ENCODE measurements around the gene ZFAND3. TPM values are rescaled to one million over a fixed set of nuclear protein-coding genes. Genes with fewer than 3 reads are reported as not detected.

Gene ZFAND3
- total and polyA plus RNA-seq, 7 donors: 48.5 to 166 (median 141) TPM

DNA sequence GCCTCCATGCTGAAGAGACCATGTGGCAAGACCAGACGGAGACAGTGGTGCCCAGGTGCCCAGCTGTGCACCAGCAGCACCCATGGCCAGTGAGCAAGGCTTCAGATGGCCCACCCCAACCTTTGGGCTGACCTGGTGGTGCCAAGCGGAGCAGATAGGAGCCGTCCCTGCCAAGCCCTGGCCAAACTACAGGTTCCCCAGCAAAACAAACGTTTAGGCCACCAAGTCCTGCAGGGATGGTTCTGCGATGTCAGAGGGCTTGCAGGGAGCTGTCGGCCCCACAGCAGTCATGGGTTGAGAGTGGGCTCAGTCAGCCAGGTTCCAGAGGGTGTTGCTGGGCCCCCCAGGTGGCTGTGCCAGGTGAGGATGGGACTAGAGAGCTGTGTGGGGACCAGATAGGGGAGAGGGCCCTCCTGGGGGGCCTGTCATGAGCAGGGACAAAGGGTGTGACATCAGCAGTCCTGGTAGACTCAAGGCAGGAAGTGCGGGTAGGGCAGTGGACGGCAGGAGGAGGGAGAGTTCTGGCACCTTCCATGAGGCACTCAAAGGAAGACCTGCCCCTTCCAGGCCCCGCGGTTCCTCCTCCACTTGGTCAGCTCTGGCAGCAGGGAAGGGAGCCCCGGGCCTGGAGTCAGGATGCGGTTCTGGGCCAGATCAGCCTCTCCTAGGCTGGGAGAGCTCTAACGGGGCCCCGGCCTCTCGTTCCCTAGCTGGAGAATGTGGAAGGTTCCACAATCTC is 342.4 kb downstream of the ZFAND3 start:
- Histone ChIP-seq H3K27me3 (ENCODE audit: insufficient read depth in 3 of 3, low read length in 2 of 3) (no peaks in the 10 kb centered on the region), H3K9me3 (no peaks in the 10 kb centered on the region), H3K4me1 (no peaks in the 10 kb centered on the region), H3K27ac (no peak overlapping the region), H3K36me3 (ENCODE audit: insufficient read depth in 1 of 2, low read depth in 1 of 2) (peaks cover 0 to 3% of the 10 kb centered on the region in 2 donors), H3K4me3 (no peak overlapping the region)
- TF ChIP-seq, protein P1, sequence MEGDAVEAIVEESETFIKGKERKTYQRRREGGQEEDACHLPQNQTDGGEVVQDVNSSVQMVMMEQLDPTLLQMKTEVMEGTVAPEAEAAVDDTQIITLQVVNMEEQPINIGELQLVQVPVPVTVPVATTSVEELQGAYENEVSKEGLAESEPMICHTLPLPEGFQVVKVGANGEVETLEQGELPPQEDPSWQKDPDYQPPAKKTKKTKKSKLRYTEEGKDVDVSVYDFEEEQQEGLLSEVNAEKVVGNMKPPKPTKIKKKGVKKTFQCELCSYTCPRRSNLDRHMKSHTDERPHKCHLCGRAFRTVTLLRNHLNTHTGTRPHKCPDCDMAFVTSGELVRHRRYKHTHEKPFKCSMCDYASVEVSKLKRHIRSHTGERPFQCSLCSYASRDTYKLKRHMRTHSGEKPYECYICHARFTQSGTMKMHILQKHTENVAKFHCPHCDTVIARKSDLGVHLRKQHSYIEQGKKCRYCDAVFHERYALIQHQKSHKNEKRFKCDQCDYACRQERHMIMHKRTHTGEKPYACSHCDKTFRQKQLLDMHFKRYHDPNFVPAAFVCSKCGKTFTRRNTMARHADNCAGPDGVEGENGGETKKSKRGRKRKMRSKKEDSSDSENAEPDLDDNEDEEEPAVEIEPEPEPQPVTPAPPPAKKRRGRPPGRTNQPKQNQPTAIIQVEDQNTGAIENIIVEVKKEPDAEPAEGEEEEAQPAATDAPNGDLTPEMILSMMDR (IDR thresholded peaks at IDR 0.05): no peak
- DNase-seq (no peak), ATAC-seq (peak in 1 of 4 donors; percentile 5)
- intact Hi-C loops (cut with DNase I): no loop called here
- WGBS, 3 donors: 80 to 91% (median 89%) methylated on average over 14 to 15 of the region's 15 CpGs

DNA sequence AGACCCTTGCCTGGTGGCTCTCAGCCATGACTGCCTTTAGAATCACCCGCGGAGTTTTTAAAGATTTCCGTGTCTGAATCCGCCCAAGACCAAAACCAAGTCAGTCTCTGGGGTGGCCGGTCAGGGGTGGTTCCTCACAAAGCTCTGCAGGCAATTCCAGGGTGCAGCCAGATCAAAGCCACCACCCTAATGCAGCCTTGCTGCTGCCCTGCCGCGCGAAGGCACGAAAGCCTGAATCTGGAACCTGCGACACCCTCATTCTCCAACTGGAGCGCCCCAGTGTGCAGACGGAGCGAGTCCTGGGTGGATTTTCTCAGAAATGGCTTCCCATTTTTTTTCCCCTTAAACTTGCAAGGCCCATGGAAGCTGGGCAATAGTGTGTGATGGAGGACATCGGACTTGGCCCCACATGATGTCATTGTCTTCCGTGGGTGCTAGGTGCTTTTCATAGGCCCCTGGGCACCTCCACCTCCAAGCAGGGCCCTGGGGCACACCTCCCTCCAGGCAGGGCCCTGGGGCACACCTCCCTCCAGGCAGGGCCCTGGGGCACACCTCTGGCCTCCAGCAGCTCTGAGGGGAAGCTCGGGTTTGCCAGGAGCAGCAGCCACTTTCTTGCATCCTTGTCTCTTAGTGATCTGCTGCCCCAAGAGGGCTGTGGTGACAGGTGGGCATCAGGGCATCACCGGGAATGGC is 343.1 kb downstream of the ZFAND3 start:
- intact Hi-C loops (cut with DNase I): no loop called here
- no peaks in the 10 kb centered on the region for H3K27me3 ChIP-seq (ENCODE audit: insufficient read depth in 3 of 3, low read length in 2 of 3)
- H3K4me3 ChIP-seq: no peak overlapping the region
- peaks cover 0 to 3% of the 10 kb centered on the region in 2 donors for H3K36me3 ChIP-seq (ENCODE audit: insufficient read depth in 1 of 2, low read depth in 1 of 2)
- 94 to 97% (median 96%) methylated on average over 17 of the region's 17 CpGs for WGBS, 3 donors
- H3K9me3 ChIP-seq: no peaks in the 10 kb centered on the region
- TF ChIP-seq, protein P1 (IDR thresholded peaks at IDR 0.05): no peak
- peak in 1 of 2 donors; percentile 21 for DNase-seq
- H3K27ac ChIP-seq: no peak overlapping the region
- ATAC-seq: no peak
- no peaks in the 10 kb centered on the region for H3K4me1 ChIP-seq

DNA sequence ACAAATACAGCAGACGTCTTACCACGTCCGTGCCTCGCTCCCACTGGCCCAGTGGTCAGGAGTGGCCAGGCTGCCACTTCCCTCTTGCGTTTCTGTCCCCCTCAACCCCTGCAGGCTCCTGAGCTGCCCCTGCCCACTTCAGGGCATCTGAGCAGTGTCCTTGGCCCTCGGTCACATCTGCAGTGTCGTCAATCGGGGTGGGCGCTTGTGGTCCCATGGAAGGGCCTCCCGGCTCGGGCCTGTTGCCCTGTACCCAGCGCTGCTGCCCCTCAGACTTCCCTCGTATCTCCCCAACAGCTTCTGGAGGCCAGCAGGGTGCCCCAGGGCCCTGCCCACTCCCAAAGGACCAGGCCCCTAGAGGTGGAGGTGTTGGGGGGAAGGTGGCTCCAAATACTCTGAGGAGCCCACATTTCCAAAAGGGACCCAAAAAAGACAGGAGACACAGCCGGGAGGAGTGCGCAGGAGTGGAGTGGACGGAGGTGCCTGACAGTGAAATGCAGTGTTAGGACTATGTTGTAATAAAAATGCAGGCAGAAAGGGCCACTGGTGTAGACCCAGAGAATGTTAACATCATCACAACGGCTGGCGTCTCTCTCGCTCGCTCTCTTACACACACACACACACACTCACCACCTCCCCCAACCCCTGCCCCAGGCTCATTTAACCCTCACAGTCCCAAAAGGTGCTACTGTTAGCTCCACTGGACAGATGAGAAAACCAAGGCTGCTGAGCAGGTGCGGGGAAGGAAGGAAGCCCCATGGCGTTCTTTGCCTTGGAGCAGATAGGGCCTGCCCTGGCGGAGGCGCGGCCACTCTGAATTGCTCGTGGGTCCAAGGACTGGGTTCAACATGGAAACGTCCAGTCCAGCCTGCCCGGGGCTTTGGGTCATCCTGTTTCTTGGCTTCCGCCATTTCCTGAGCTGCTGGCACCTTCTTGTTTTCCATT is 343.9 kb downstream of the ZFAND3 start:
- WGBS, 3 donors: 79 to 83% (median 79%) methylated on average over 29 of the region's 29 CpGs
- Histone ChIP-seq H3K4me3 (no peak overlapping the region), H3K27me3 (ENCODE audit: insufficient read depth in 3 of 3, low read length in 2 of 3) (no peaks in the 10 kb centered on the region), H3K9me3 (no peaks in the 10 kb centered on the region), H3K4me1 (no peaks in the 10 kb centered on the region), H3K27ac (no peak overlapping the region), H3K36me3 (ENCODE audit: insufficient read depth in 1 of 2, low read depth in 1 of 2) (peaks cover 0 to 3% of the 10 kb centered on the region in 2 donors)
- no peak for DNase-seq
- intact Hi-C loops (cut with DNase I): no loop called here
- ATAC-seq: no peak
- TF ChIP-seq, protein P1 (IDR thresholded peaks at IDR 0.05): no peak

DNA sequence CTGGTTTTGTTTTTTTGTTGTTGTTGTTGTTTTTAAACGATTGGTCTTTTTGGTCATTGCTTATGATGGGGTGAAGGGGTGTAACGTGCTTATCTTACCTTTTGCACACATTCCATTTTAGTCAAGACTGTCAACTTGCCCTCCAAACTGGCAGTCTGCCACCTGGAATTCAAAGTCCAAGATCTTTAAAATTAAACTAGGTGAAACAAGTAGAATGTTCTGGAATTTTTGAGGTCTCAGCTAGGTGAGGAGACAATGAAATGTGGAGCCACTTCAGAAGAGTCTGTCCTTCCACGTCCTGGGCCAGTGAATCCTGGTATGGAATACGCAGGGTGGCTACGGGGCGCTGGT is 344.6 kb downstream of the ZFAND3 start:
- no peaks in the 10 kb centered on the region for H3K9me3 ChIP-seq
- no peaks in the 10 kb centered on the region for H3K4me1 ChIP-seq
- intact Hi-C loops (cut with DNase I): no loop called here
- no peaks in the 10 kb centered on the region for H3K27me3 ChIP-seq (ENCODE audit: insufficient read depth in 3 of 3, low read length in 2 of 3)
- no peak overlapping the region for H3K27ac ChIP-seq
- no peak overlapping the region for H3K4me3 ChIP-seq
- 92 to 94% (median 92%) methylated on average over 6 of the region's 6 CpGs for WGBS, 3 donors
- TF ChIP-seq, protein P1 (IDR thresholded peaks at IDR 0.05): no peak
- ATAC-seq (no peak), DNase-seq (no peak)
- peaks cover 0 to 3% of the 10 kb centered on the region in 2 donors for H3K36me3 ChIP-seq (ENCODE audit: insufficient read depth in 1 of 2, low read depth in 1 of 2)
